ENCODE results near the gene GALNT13. TPM values are rescaled to one million over a fixed set of nuclear protein-coding genes. Genes with fewer than 3 reads are reported as not detected.

GALNT13 gene
- total RNA-seq, 2 experiments from 2014 or later: not detected

- Histone ChIP-seq H3K79me2 (ENCODE audit: insufficient read depth, low read depth, low read length) (no peaks in the 10 kb centered on the region), H4K20me1 (ENCODE audit: insufficient read depth, low read length) (no peaks in the 10 kb centered on the region), H3K4me2 (ENCODE audit: low read length) (no peak overlapping the region), H2AFZ (ENCODE audit: low read length) (no peak overlapping the region), H3K4me1 (ENCODE audit: insufficient read depth, low read length, poor library complexity, severe bottlenecking) (no peaks in the 10 kb centered on the region), H3K9me3 (ENCODE audit: low read length) (no peaks in the 10 kb centered on the region), H3K9me2 (ENCODE audit: insufficient read depth, low read length) (no peaks in the 10 kb centered on the region), H3K27ac (ENCODE audit: low read depth, low read length, poor library complexity, severe bottlenecking) (no peak overlapping the region), H3K4me3 (ENCODE audit: low read depth, low read length, poor library complexity, severe bottlenecking) (no peak overlapping the region), H3K36me3 (ENCODE audit: insufficient read depth, low read length) (no peaks in the 10 kb centered on the region)
- ChIA-PET CTCF (ENCODE audit: unreplicated experiment) (no interaction called here), POLR2A (interaction anchor here (0.6 to 1.0 kb wide), 3 partner anchors 27 to 88 kb away, joined by 3 to 4 read pairs (median 3); no protein-coding TSS in a partner anchor)
- intact Hi-C loops (cut with micrococcal nuclease; ENCODE audit: unreplicated experiment): no loop called here
- TF ChIP-seq EZH2phosphoT487 (IDR thresholded peaks at IDR 0.05; ENCODE audit: borderline replicate concordance, low read depth, low read length): no peak
- DNase-seq (ENCODE audit: low spot score): no peak
- no TSS peak for BruUV-seq (replicated peaks)
Measured at GRCh38 chr2:154350911-154351310, 479.2 kb downstream of the GALNT13 start.

- TF ChIP-seq EZH2phosphoT487 (IDR thresholded peaks at IDR 0.05; ENCODE audit: borderline replicate concordance, low read depth, low read length): no peak
- no peak for TF ChIP-seq CTCF (conservative IDR thresholded peaks at IDR 0.05; ENCODE audit: low read length)
- no peaks in the 10 kb centered on the region for H3K36me3 ChIP-seq (ENCODE audit: insufficient read depth, low read length)
- no peaks in the 10 kb centered on the region for H3K79me2 ChIP-seq (ENCODE audit: insufficient read depth, low read depth, low read length)
- no peaks in the 10 kb centered on the region for H3K9me3 ChIP-seq (ENCODE audit: low read length)
- H3K27ac ChIP-seq (ENCODE audit: low read depth, low read length, poor library complexity, severe bottlenecking): no peak overlapping the region
- intact Hi-C loops (cut with micrococcal nuclease; ENCODE audit: unreplicated experiment): no loop called here
- no peak for DNase-seq (ENCODE audit: low spot score)
- no peaks in the 10 kb centered on the region for H3K4me1 ChIP-seq (ENCODE audit: insufficient read depth, low read length, poor library complexity, severe bottlenecking)
- ChIA-PET POLR2A (no interaction called here), CTCF (ENCODE audit: unreplicated experiment) (no interaction called here)
- H2AFZ ChIP-seq (ENCODE audit: low read length): no peak overlapping the region
- H3K4me2 ChIP-seq (ENCODE audit: low read length): no peak overlapping the region
- no TSS peak for BruUV-seq (replicated peaks)
- H3K4me3 ChIP-seq (ENCODE audit: low read depth, low read length, poor library complexity, severe bottlenecking): no peak overlapping the region
- H4K20me1 ChIP-seq (ENCODE audit: insufficient read depth, low read length): no peaks in the 10 kb centered on the region
- H3K9me2 ChIP-seq (ENCODE audit: insufficient read depth, low read length): no peaks in the 10 kb centered on the region
Measured at GRCh38 chr2:154361276-154361675, 489.6 kb downstream of the GALNT13 start.

DNA sequence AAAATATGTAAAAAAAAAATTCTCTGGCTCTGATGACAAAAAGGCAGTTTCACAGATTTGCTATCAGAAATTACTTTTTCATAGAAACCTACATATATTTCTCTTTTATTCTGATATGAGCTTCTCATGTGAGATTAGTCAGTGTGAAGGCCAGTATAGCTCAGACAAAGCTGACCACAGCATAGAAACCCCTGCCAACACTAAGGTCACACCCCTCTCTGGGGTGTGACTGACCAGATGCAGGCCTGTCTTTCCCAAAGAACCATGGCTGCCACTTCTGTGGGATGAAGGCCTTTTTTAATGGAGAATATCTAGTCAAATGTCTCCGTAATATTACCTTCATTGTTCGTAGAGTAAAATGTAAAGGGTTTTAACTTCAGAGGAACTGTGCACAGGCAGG, 496.4 kb downstream of the GALNT13 start:
- DNase-seq (ENCODE audit: low spot score): no peak
- no peak overlapping the region for H3K4me2 ChIP-seq (ENCODE audit: low read length)
- POLR2A ChIA-PET: interaction anchor here (0.6 to 1.1 kb wide), 2 partner anchors 15 kb away, joined by 3 read pairs; no protein-coding TSS in a partner anchor
- H3K4me3 ChIP-seq (ENCODE audit: low read depth, low read length, poor library complexity, severe bottlenecking): no peak overlapping the region
- no peak overlapping the region for H3K27ac ChIP-seq (ENCODE audit: low read depth, low read length, poor library complexity, severe bottlenecking)
- BruUV-seq (replicated peaks): no TSS peak
- no peaks in the 10 kb centered on the region for H3K79me2 ChIP-seq (ENCODE audit: insufficient read depth, low read depth, low read length)
- H3K9me2 ChIP-seq (ENCODE audit: insufficient read depth, low read length): no peaks in the 10 kb centered on the region
- no peaks in the 10 kb centered on the region for H4K20me1 ChIP-seq (ENCODE audit: insufficient read depth, low read length)
- TF ChIP-seq EZH2phosphoT487 (IDR thresholded peaks at IDR 0.05; ENCODE audit: borderline replicate concordance, low read depth, low read length) (no peak), CTCF (conservative IDR thresholded peaks at IDR 0.05; ENCODE audit: low read length) (no peak)
- H3K4me1 ChIP-seq (ENCODE audit: insufficient read depth, low read length, poor library complexity, severe bottlenecking): no peaks in the 10 kb centered on the region
- CTCF ChIA-PET (ENCODE audit: unreplicated experiment): no interaction called here
- intact Hi-C loops (cut with micrococcal nuclease; ENCODE audit: unreplicated experiment): no loop called here
- H2AFZ ChIP-seq (ENCODE audit: low read length): no peak overlapping the region
- no peaks in the 10 kb centered on the region for H3K9me3 ChIP-seq (ENCODE audit: low read length)
- no peaks in the 10 kb centered on the region for H3K36me3 ChIP-seq (ENCODE audit: insufficient read depth, low read length)

Measured in OCI-LY7 (cell line).